CD14-positive monocyte (primary cell): ENCODE data around the gene TAF10. TPM values are rescaled to one million over a fixed set of nuclear protein-coding genes. Genes with fewer than 3 reads are reported as not detected.

ENCODE experiments used
- DNase-seq, 3 donors: peaks; one replicate each; pipeline ENCODE4 v3.0.0-alpha.2; 2011 to 2022
- H2AFZ ChIP-seq: 2 replicates; pipeline ENCODE4 v1.6.0; 2012; ENCODE audit warnings: mild to moderate bottlenecking, low read depth, low read length, inconsistent platforms; ENCODE audit not compliant: insufficient read depth, poor library complexity, severe bottlenecking
- H3K27ac ChIP-seq, 2 donors: 1 replicate in 1 of 2; 2 replicates in 1 of 2; pipeline ENCODE4 v1.5.1; 2012 to 2013; ENCODE audit warnings: low read length in 2 of 2, control low read depth in 1 of 2, inconsistent platforms in 1 of 2, low read depth in 1 of 2, mild to moderate bottlenecking in 1 of 2
- H3K27me3 ChIP-seq, 2 donors: one replicate each; pipeline versions ENCODE4 v1.6.0 to v1.6.1; 2011 to 2013; ENCODE audit warnings: low read length in 2 of 2; ENCODE audit not compliant: control insufficient read depth in 2 of 2, insufficient read depth in 2 of 2
- H3K36me3 ChIP-seq, 2 donors: replicated peaks in 1 of 2; 1 replicate in 1 of 2; 2 replicates in 1 of 2; pipeline versions ENCODE4 v1.5.1 to v1.6.1; 2012 to 2013; ENCODE audit warnings: low read length in 2 of 2, control low read depth in 1 of 2, inconsistent platforms in 1 of 2, mild to moderate bottlenecking in 1 of 2; ENCODE audit not compliant: insufficient read depth in 2 of 2, control insufficient read depth in 1 of 2
- H3K4me1 ChIP-seq, 2 donors: 1 replicate in 1 of 2; 2 replicates in 1 of 2; pipeline versions ENCODE4 v1.5.1 to v1.6.1; 2012 to 2013; ENCODE audit warnings: low read length in 2 of 2, control low read depth in 1 of 2, inconsistent platforms in 1 of 2, mild to moderate bottlenecking in 1 of 2, moderate library complexity in 1 of 2; ENCODE audit not compliant: insufficient read depth in 2 of 2, control insufficient read depth in 1 of 2
- H3K4me2 ChIP-seq: replicated peaks from 2 replicates; pipeline ENCODE3; 2012; ENCODE audit warnings: low read length, moderate library complexity, mild to moderate bottlenecking; ENCODE audit not compliant: poor library complexity, severe bottlenecking; ENCODE audit errors: extremely low read depth
- H3K4me3 ChIP-seq, 3 experiments: fragments of 200-600 bp in 1 of 3; sonication (generic) in 1 of 3; replicated peaks in 1 of 3; 1 replicate in 2 of 3; 2 replicates in 1 of 3; pipeline ENCODE4 v1.5.1; 2011 to 2013; ENCODE audit warnings: low read length in 3 of 3, mild to moderate bottlenecking in 3 of 3, control low read depth in 2 of 3, low read depth in 2 of 3, inconsistent platforms in 1 of 3, moderate library complexity in 1 of 3
- H3K79me2 ChIP-seq: 2 replicates; pipeline ENCODE4 v1.6.0; 2012; ENCODE audit warnings: mild to moderate bottlenecking, control low read depth, inconsistent platforms, low read length, moderate library complexity; ENCODE audit not compliant: insufficient read depth
- H3K9ac ChIP-seq: 2 replicates; pipeline ENCODE4 v1.6.0; 2017; ENCODE audit warnings: low read length, mild to moderate bottlenecking; ENCODE audit not compliant: insufficient read depth, poor library complexity, severe bottlenecking
- H3K9me3 ChIP-seq, 2 donors: replicated peaks in 1 of 2; 1 replicate in 1 of 2; 2 replicates in 1 of 2; pipeline versions ENCODE4 v1.5.1 to v1.6.1; 2012 to 2013; ENCODE audit warnings: low read length in 2 of 2, control low read depth in 1 of 2; ENCODE audit not compliant: control insufficient read depth in 1 of 2, insufficient read depth in 1 of 2
- H4K20me1 ChIP-seq: 2 replicates; pipeline ENCODE4 v1.6.0; 2012; ENCODE audit warnings: mild to moderate bottlenecking, low read length, control low read depth, moderate library complexity; ENCODE audit not compliant: insufficient read depth
- H3K27ac Mint-ChIP-seq, 7 donors: one replicate each; pipeline ENCODE4 v1.8.0; 2020; ENCODE audit warnings: mild to moderate bottlenecking in 7 of 7, mixed read lengths in 7 of 7, moderate library complexity in 6 of 7, inconsistent platforms in 2 of 7
- H3K27me3 Mint-ChIP-seq, 3 donors: one replicate each; pipeline ENCODE4 v1.8.0; 2021 to 2022; ENCODE audit warnings: low read depth in 3 of 3, mild to moderate bottlenecking in 3 of 3, mixed read lengths in 3 of 3, moderate library complexity in 3 of 3, inconsistent platforms in 1 of 3
- H3K36me3 Mint-ChIP-seq, 2 donors: one replicate each; pipeline ENCODE4 v1.8.0; 2020; ENCODE audit warnings: mixed read lengths in 2 of 2, inconsistent platforms in 1 of 2, mild to moderate bottlenecking in 1 of 2
- H3K4me1 Mint-ChIP-seq: one replicate; pipeline ENCODE4 v1.8.0; 2020; ENCODE audit warnings: mild to moderate bottlenecking, mixed read lengths
- H3K4me3 Mint-ChIP-seq, 2 donors: one replicate each; pipeline ENCODE4 v1.8.0; 2020; ENCODE audit warnings: mild to moderate bottlenecking in 2 of 2, mixed read lengths in 2 of 2, moderate library complexity in 1 of 2
- H3K9me3 Mint-ChIP-seq, 7 donors: one replicate each; pipeline ENCODE4 v1.8.0; 2020 to 2022; ENCODE audit warnings: mixed read lengths in 7 of 7, mild to moderate bottlenecking in 6 of 7, moderate library complexity in 6 of 7, inconsistent platforms in 2 of 7
- CTCF ChIP-seq: fragments of 200-600 bp; IDR thresholded peaks from one replicate; pipeline ENCODE4 v1.8.0; 2022; ENCODE audit warnings: antibody characterized with exemption, mild to moderate bottlenecking
- WGBS: methylation state at CpG from one replicate; pipeline ENCODE4 v1.1.5; 2013; ENCODE audit warnings: missing lambda C conversion rate; ENCODE audit not compliant: insufficient coverage; 5-methylcytosine and 5-hydroxymethylcytosine counted together
- intact Hi-C, 2 donors: fragments of 100-400 bp; cut with micrococcal nuclease; formaldehyde crosslinking; loops; one replicate each; pipeline versions ENCODE4 v1.15.0 to v1.15.1; 2023
- polyA plus RNA-seq, 3 donors: library from polyadenylated mRNA; depleted of rRNA in 1 of 3; unstranded in 2 of 3; stranded (reverse) in 1 of 3; fragments of 300-500 nt in 2 of 3; fragments of >200 nt in 1 of 3; fragmentation: Illumina TruSeq in 2 of 3; gene quantifications; 1 replicate in 2 of 3; 2 replicates in 1 of 3; pipeline ENCODE4 v1.2.3, GENCODE V29; 2012 to 2021

Gene TAF10
- polyA plus RNA-seq, 3 donors, result 137 to 233 (median 232) TPM

GRCh38 chr11:6572215-6572614 lies 39.8 kb downstream of the TAF10 start:
- intact Hi-C loops, result no loop called here
- Histone ChIP-seq H2AFZ (no peak overlapping the region), H3K4me2 (no peak overlapping the region), H3K4me1 (peaks cover 2 to 5% of the 10 kb centered on the region in 2 donors), H4K20me1 (no peaks in the 10 kb centered on the region), H3K27me3 (peaks cover 0 to 4% of the 10 kb centered on the region in 2 donors), H3K4me3 (no peak overlapping the region), H3K9me3 (peaks cover 0 to 9% of the 10 kb centered on the region in 2 donors), H3K79me2 (no peaks in the 10 kb centered on the region), H3K36me3 (no peaks in the 10 kb centered on the region), H3K27ac (no peak overlapping the region), H3K9ac (no peak overlapping the region)
- peaks cover 0 to 13% (median 12%) of the 10 kb centered on the region in 3 donors for H3K27me3 Mint-ChIP-seq
- DNase-seq, result no peak
- WGBS, result no CpG with 5 or more reads among the region's 2 CpGs
- H3K27ac Mint-ChIP-seq, result no peak overlapping the region
- peaks cover 0 to 15% (median 7%) of the 10 kb centered on the region in 7 donors for H3K9me3 Mint-ChIP-seq
- no peak overlapping the region for H3K4me3 Mint-ChIP-seq
- no peak for TF ChIP-seq CTCF
- H3K36me3 Mint-ChIP-seq, result peaks cover 10 to 28% of the 10 kb centered on the region in 2 donors
- H3K4me1 Mint-ChIP-seq, result peaks cover 15% of the 10 kb centered on the region

GRCh38 chr11:6571434-6572008 lies 40.5 kb downstream of the TAF10 start:
- Histone ChIP-seq H3K9ac (no peak overlapping the region), H3K4me1 (no peaks in the 10 kb centered on the region), H3K79me2 (no peaks in the 10 kb centered on the region), H4K20me1 (no peaks in the 10 kb centered on the region), H3K4me3 (no peak overlapping the region), H3K36me3 (no peaks in the 10 kb centered on the region), H3K27ac (no peak overlapping the region), H2AFZ (no peak overlapping the region), H3K4me2 (no peak overlapping the region), H3K27me3 (peaks cover 0 to 4% of the 10 kb centered on the region in 2 donors), H3K9me3 (peaks cover 0 to 9% of the 10 kb centered on the region in 2 donors)
- 93% methylated on average over 14 of the region's 22 CpGs for WGBS
- peaks cover 10 to 30% of the 10 kb centered on the region in 2 donors for H3K36me3 Mint-ChIP-seq
- peaks cover 0 to 13% (median 12%) of the 10 kb centered on the region in 3 donors for H3K27me3 Mint-ChIP-seq
- H3K4me3 Mint-ChIP-seq, result no peak overlapping the region
- TF ChIP-seq CTCF, result no peak
- DNase-seq, result no peak
- intact Hi-C loops, result no loop called here
- H3K4me1 Mint-ChIP-seq, result peaks cover 9% of the 10 kb centered on the region
- peaks cover 0 to 15% (median 7%) of the 10 kb centered on the region in 7 donors for H3K9me3 Mint-ChIP-seq
- H3K27ac Mint-ChIP-seq, result no peak overlapping the region
